NB4 (cell line): ENCODE measurements around the gene SLC9A8.

ENCODE experiments used
- POLR2A ChIP-seq: IDR thresholded peaks from 2 replicates; pipeline ENCODE4 v1.6.1; 2011; ENCODE audit warnings: mild to moderate bottlenecking; ENCODE audit not compliant: insufficient read length; ENCODE audit errors: extremely low read depth
- TF ChIP-seq, protein P1 (sequence below): IDR thresholded peaks from one replicate; pipeline ENCODE4 v1.5.1; 2012; ENCODE audit warnings: low read depth, low read length
- TF ChIP-seq, protein P2 (sequence below): IDR thresholded peaks from 2 replicates; pipeline ENCODE4 v1.6.1; 2011; ENCODE audit warnings: low read depth, low read length

DNA sequence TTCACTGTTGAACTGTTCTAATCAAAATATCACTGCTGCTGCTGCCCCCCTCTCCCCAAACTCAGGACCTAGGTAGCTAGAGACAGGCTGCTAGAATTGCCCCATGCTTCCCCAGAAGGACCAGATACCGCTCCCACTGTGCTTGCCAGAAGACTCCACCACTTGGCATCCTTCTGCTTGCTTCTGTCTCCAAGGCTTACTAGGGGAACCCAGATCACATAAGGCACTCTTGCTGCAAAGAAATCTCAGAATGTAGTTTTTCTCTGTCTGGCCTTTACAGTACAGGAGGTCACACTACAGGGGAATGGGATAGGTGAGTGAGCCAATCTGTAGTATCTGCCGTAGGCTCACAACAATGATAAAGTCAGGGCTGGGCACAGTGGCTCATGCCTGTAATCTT, 21.5 kb upstream of the SLC9A8 start:
- TF ChIP-seq POLR2A, result no peak
- TF ChIP-seq, protein P1, sequence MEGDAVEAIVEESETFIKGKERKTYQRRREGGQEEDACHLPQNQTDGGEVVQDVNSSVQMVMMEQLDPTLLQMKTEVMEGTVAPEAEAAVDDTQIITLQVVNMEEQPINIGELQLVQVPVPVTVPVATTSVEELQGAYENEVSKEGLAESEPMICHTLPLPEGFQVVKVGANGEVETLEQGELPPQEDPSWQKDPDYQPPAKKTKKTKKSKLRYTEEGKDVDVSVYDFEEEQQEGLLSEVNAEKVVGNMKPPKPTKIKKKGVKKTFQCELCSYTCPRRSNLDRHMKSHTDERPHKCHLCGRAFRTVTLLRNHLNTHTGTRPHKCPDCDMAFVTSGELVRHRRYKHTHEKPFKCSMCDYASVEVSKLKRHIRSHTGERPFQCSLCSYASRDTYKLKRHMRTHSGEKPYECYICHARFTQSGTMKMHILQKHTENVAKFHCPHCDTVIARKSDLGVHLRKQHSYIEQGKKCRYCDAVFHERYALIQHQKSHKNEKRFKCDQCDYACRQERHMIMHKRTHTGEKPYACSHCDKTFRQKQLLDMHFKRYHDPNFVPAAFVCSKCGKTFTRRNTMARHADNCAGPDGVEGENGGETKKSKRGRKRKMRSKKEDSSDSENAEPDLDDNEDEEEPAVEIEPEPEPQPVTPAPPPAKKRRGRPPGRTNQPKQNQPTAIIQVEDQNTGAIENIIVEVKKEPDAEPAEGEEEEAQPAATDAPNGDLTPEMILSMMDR, result no peak
- TF ChIP-seq, protein P2, sequence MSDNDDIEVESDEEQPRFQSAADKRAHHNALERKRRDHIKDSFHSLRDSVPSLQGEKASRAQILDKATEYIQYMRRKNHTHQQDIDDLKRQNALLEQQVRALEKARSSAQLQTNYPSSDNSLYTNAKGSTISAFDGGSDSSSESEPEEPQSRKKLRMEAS, result no peak
